ENCODE data around the gene DDB1.

- TF ChIP-seq, protein P1, sequence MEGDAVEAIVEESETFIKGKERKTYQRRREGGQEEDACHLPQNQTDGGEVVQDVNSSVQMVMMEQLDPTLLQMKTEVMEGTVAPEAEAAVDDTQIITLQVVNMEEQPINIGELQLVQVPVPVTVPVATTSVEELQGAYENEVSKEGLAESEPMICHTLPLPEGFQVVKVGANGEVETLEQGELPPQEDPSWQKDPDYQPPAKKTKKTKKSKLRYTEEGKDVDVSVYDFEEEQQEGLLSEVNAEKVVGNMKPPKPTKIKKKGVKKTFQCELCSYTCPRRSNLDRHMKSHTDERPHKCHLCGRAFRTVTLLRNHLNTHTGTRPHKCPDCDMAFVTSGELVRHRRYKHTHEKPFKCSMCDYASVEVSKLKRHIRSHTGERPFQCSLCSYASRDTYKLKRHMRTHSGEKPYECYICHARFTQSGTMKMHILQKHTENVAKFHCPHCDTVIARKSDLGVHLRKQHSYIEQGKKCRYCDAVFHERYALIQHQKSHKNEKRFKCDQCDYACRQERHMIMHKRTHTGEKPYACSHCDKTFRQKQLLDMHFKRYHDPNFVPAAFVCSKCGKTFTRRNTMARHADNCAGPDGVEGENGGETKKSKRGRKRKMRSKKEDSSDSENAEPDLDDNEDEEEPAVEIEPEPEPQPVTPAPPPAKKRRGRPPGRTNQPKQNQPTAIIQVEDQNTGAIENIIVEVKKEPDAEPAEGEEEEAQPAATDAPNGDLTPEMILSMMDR (IDR thresholded peaks at IDR 0.05 in 4 of 5, conservative IDR thresholded peaks at IDR 0.05 in 1 of 5): no peak
- TF ChIP-seq POLR2A (IDR thresholded peaks at IDR 0.05): peak; percentile 94 to 98
These were observed 29.0 kb upstream of the DDB1 start, which contains the start of the genes CYB561A3 and TMEM138 for GRCh38 chr11:61361741-61362541.

Measured in gastrocnemius medialis (tissue), 4 donors.